NCI-H1105 (cell line): ENCODE measurements around the gene NAALADL2.

Experiments used
- DNase-seq: peaks from one replicate; lab custom pipeline; 2025; lab: John Stamatoyannopoulos, UW

NAALADL2 gene

GRCh38 chr3:174884776-174885568, 25.8 kb downstream of the NAALADL2 start:
- DNase-seq: no peak

- DNase-seq: no peak
Observed at GRCh38 chr3:174891524-174892203, 32.5 kb downstream of the NAALADL2 start.

GRCh38 chr3:174907027-174907426, 47.9 kb downstream of the NAALADL2 start:
- no peak for DNase-seq

GRCh38 chr3:174907628-174908407, 48.7 kb downstream of the NAALADL2 start:
- DNase-seq: no peak

- no peak for DNase-seq
Observed at GRCh38 chr3:174931473-174932353, 72.6 kb downstream of the NAALADL2 start.

GRCh38 chr3:174936590-174936989, 77.5 kb downstream of the NAALADL2 start:
- DNase-seq: no peak

GRCh38 chr3:174937478-174937877, 78.3 kb downstream of the NAALADL2 start:
- no peak for DNase-seq

GRCh38 chr3:174938102-174938501, 79.0 kb downstream of the NAALADL2 start:
- DNase-seq: no peak

GRCh38 chr3:174940151-174940550, 81.0 kb downstream of the NAALADL2 start:
- DNase-seq: no peak

GRCh38 chr3:174945276-174945675, 86.1 kb downstream of the NAALADL2 start:
- DNase-seq: no peak

- DNase-seq: no peak
Observed at GRCh38 chr3:174945951-174946350, 86.8 kb downstream of the NAALADL2 start.

GRCh38 chr3:174949523-174949922, 90.4 kb downstream of the NAALADL2 start:
- no peak for DNase-seq

- DNase-seq: no peak
Observed at GRCh38 chr3:174951034-174951433, 91.9 kb downstream of the NAALADL2 start.

- DNase-seq: no peak
Observed at GRCh38 chr3:174951498-174952005, 92.4 kb downstream of the NAALADL2 start.

GRCh38 chr3:174953068-174953467, 93.9 kb downstream of the NAALADL2 start:
- no peak for DNase-seq

- no peak for DNase-seq
Observed at GRCh38 chr3:174955513-174956016, 96.4 kb downstream of the NAALADL2 start.

- DNase-seq: no peak
Observed at GRCh38 chr3:174957081-174957480, 97.9 kb downstream of the NAALADL2 start.

- no peak for DNase-seq
Observed at GRCh38 chr3:174957551-174958001, 98.4 kb downstream of the NAALADL2 start.

- no peak for DNase-seq
Observed at GRCh38 chr3:174958671-174959328, 99.7 kb downstream of the NAALADL2 start.

GRCh38 chr3:174959556-174960065, 100.5 kb downstream of the NAALADL2 start:
- no peak for DNase-seq
